Activated CD8-positive, alpha-beta memory T cell treated with anti-CD3 and anti-CD28 coated beads for 36 hours (primary cell): ENCODE results near the gene MED17. TPM values are rescaled to one million over a fixed set of nuclear protein-coding genes. Genes with fewer than 3 reads are reported as not detected.

Experiments
- CTCF ChIA-PET: fragments of 350-600 bp; sonication (Branson Sonifier 250); formaldehyde crosslinking; loops from one replicate; lab custom pipeline; 2021; ENCODE audit warnings: antibody characterized with exemption; lab: Charles Lee
- POLR2A ChIA-PET: fragments of 350-600 bp; sonication (Branson Sonifier 250); formaldehyde crosslinking; loops from one replicate; lab custom pipeline; 2021; ENCODE audit warnings: antibody characterized with exemption; lab: Charles Lee
- total RNA-seq, 2 experiments: library from RNA; stranded (reverse); gene quantifications; one replicate each; pipeline ENCODE4 v1.2.3, GENCODE V29; 2021

MED17 gene
- total RNA-seq, 2 experiments from 2014 or later = 36.3 to 42.1 TPM

GRCh38 chr11:93840981-93841380 lies 56.9 kb downstream of the MED17 start:
- CTCF ChIA-PET = no interaction called here
- POLR2A ChIA-PET = no interaction called here

GRCh38 chr11:93841446-93841845 lies 57.4 kb downstream of the MED17 start:
- POLR2A ChIA-PET = no interaction called here
- CTCF ChIA-PET = no interaction called here

GRCh38 chr11:93842034-93842433 lies 58.0 kb downstream of the MED17 start:
- POLR2A ChIA-PET = no interaction called here
- CTCF ChIA-PET = no interaction called here

GRCh38 chr11:93842461-93842860 lies 58.4 kb downstream of the MED17 start:
- ChIA-PET POLR2A (no interaction called here), CTCF (no interaction called here)

GRCh38 chr11:93843906-93844305 lies 59.8 kb downstream of the MED17 start:
- POLR2A ChIA-PET = no interaction called here

GRCh38 chr11:93844568-93844967 lies 60.5 kb downstream of the MED17 start:
- ChIA-PET POLR2A (no interaction called here), CTCF (no interaction called here)

More at GRCh38 chr11:93843906-93844305, 59.8 kb downstream of the MED17 start:
- CTCF ChIA-PET = no interaction called here

- ChIA-PET POLR2A (no interaction called here), CTCF (no interaction called here)
These were observed 61.4 kb downstream of the MED17 start for GRCh38 chr11:93845181-93846092.

- ChIA-PET POLR2A (interaction anchor here (0.7 kb wide), 1 partner anchor 119 kb away, joined by 5 read pairs; no protein-coding TSS in a partner anchor), CTCF (no interaction called here)
These were observed 62.3 kb downstream of the MED17 start for GRCh38 chr11:93846411-93846810.

- CTCF ChIA-PET = no interaction called here
These were observed 65.1 kb downstream of the MED17 start for GRCh38 chr11:93849201-93849600.

GRCh38 chr11:93849751-93850593 lies 65.9 kb downstream of the MED17 start:
- ChIA-PET CTCF (no interaction called here), POLR2A (no interaction called here)

More at GRCh38 chr11:93849201-93849600, 65.1 kb downstream of the MED17 start:
- POLR2A ChIA-PET = no interaction called here

- CTCF ChIA-PET = no interaction called here
- POLR2A ChIA-PET = no interaction called here
These were observed 66.5 kb downstream of the MED17 start, which contains the start of gene VSTM5 for GRCh38 chr11:93850594-93851018. VSTM5 (minus strand) TSS chr11:93850618; CDS start chr11:93850502, 116 bp downstream.

- POLR2A ChIA-PET = no interaction called here
- CTCF ChIA-PET = no interaction called here
These were observed 68.2 kb downstream of the MED17 start for GRCh38 chr11:93852242-93852641.

GRCh38 chr11:93857413-93858120 lies 73.5 kb downstream of the MED17 start:
- ChIA-PET POLR2A (no interaction called here), CTCF (no interaction called here)

- ChIA-PET POLR2A (no interaction called here), CTCF (no interaction called here)
These were observed 74.2 kb downstream of the MED17 start for GRCh38 chr11:93858121-93858775.

GRCh38 chr11:93861808-93862207 lies 77.7 kb downstream of the MED17 start:
- POLR2A ChIA-PET = no interaction called here
- CTCF ChIA-PET = no interaction called here
